ENCODE results near the gene SYTL1. TPM values are rescaled to one million over a fixed set of nuclear protein-coding genes. Genes with fewer than 3 reads are reported as not detected.

SYTL1 gene
- total RNA-seq, 1 donor from 2014 or later, result 22.0 TPM

- DNase-seq (ENCODE audit: low read depth), result no peak
- no peak for TF ChIP-seq CTCF (conservative IDR thresholded peaks at IDR 0.05; ENCODE audit: low read depth, low read length)
- H3K4me3 ChIP-seq (ENCODE audit: low read depth, low read length), result no peak overlapping the region
Measured at GRCh38 chr1:27330786-27331185, 11.0 kb upstream of the SYTL1 start.

GRCh38 chr1:27331426-27331825 is 10.4 kb upstream of the SYTL1 start:
- DNase-seq (ENCODE audit: low read depth), result no peak
- no peak overlapping the region for H3K4me3 ChIP-seq (ENCODE audit: low read depth, low read length)
- TF ChIP-seq CTCF (conservative IDR thresholded peaks at IDR 0.05; ENCODE audit: low read depth, low read length), result no peak

GRCh38 chr1:27331922-27332321 is 9.9 kb upstream of the SYTL1 start:
- H3K4me3 ChIP-seq (ENCODE audit: low read depth, low read length), result no peak overlapping the region
- no peak for DNase-seq (ENCODE audit: low read depth)
- no peak for TF ChIP-seq CTCF (conservative IDR thresholded peaks at IDR 0.05; ENCODE audit: low read depth, low read length)

- no peak for DNase-seq (ENCODE audit: low read depth)
- peak; percentile 89 for TF ChIP-seq CTCF (conservative IDR thresholded peaks at IDR 0.05; ENCODE audit: low read depth, low read length)
Measured at GRCh38 chr1:27332536-27333281, 9.1 kb upstream of the SYTL1 start.

GRCh38 chr1:27333717-27334279 is 8.0 kb upstream of the SYTL1 start:
- DNase-seq (ENCODE audit: low read depth), result no peak
- TF ChIP-seq CTCF (conservative IDR thresholded peaks at IDR 0.05; ENCODE audit: low read depth, low read length), result no peak
- H3K4me3 ChIP-seq (ENCODE audit: low read depth, low read length), result no peak overlapping the region

More at GRCh38 chr1:27332536-27333281, 9.1 kb upstream of the SYTL1 start:
- H3K4me3 ChIP-seq (ENCODE audit: low read depth, low read length), result no peak overlapping the region

GRCh38 chr1:27335506-27336422 is 6.1 kb upstream of the SYTL1 start:
- no peak overlapping the region for H3K4me3 ChIP-seq (ENCODE audit: low read depth, low read length)
- DNase-seq (ENCODE audit: low read depth), result no peak
- TF ChIP-seq CTCF (conservative IDR thresholded peaks at IDR 0.05; ENCODE audit: low read depth, low read length), result no peak
